ENCODE results near the gene TRAPPC2. TPM values are rescaled to one million over a fixed set of nuclear protein-coding genes. Genes with fewer than 3 reads are reported as not detected.
A peak's percentile ranks its signal among the peaks of the same experiment; 100 is the strongest.
"Not testable (repeated sequence)": the region's sequence is repeated elsewhere in the genome, so short reads cannot be mapped to it uniquely, and the experiment has no call there.

The TRAPPC2 gene
- total RNA-seq, 2 donors from 2014 or later: 27.5 to 32.0 TPM

GRCh38 chrX:13689741-13690211 is 44.6 kb downstream of the TRAPPC2 start:
- Mint-ChIP-seq H3K4me3 (peak overlapping the region; percentile 91), H3K4me1 (ENCODE audit: low read depth in 2 of 2) (peaks cover 43 to 56% of the 10 kb centered on the region in 2 donors), H3K36me3 (peaks cover 17% of the 10 kb centered on the region), H3K27me3 (peaks cover 0 to 12% of the 10 kb centered on the region in 2 donors), H3K27ac (peak overlapping the region; percentile 90 to 91), H3K9me3 (no peaks in the 10 kb centered on the region)
- no peak for ATAC-seq
- DNase-seq (ENCODE audit: low spot score): no peak

GRCh38 chrX:13688958-13689740 is 45.3 kb downstream of the TRAPPC2 start, which contains the start of gene RAB9A:
Gene RAB9A, plus strand, starts transcription at chrX:13689128. Its CDS starts 19,619 bp downstream, at chrX:13708747.
- Mint-ChIP-seq H3K9me3 (no peaks in the 10 kb centered on the region), H3K27ac (peak within 1 kb of the TSS; percentile 90 to 91), H3K27me3 (peaks cover 0 to 12% of the 10 kb centered on the region in 2 donors), H3K4me1 (ENCODE audit: low read depth in 2 of 2) (peaks cover 44 to 58% of the 10 kb centered on the region in 2 donors), H3K4me3 (peak within 1 kb of the TSS; percentile 91), H3K36me3 (peaks cover 17% of the 10 kb centered on the region)
- ATAC-seq: peak; percentile 89 to 95
- peak; percentile 90 for DNase-seq (ENCODE audit: low spot score)

GRCh38 chrX:13688384-13688957 is 45.9 kb downstream of the TRAPPC2 start:
- peaks cover 17% of the 10 kb centered on the region for H3K36me3 Mint-ChIP-seq
- no peaks in the 10 kb centered on the region for H3K9me3 Mint-ChIP-seq
- H3K4me3 Mint-ChIP-seq: peak overlapping the region; percentile 91
- H3K4me1 Mint-ChIP-seq (ENCODE audit: low read depth in 2 of 2): peaks cover 43 to 53% of the 10 kb centered on the region in 2 donors
- DNase-seq (ENCODE audit: low spot score) (no peak), ATAC-seq (peak; percentile 12 to 37)
- H3K27ac Mint-ChIP-seq: peak overlapping the region; percentile 90 to 91
- peaks cover 0 to 14% of the 10 kb centered on the region in 2 donors for H3K27me3 Mint-ChIP-seq

- peaks cover 7% of the 10 kb centered on the region for H3K36me3 Mint-ChIP-seq
- peaks cover 0 to 10% of the 10 kb centered on the region in 2 donors for H3K27me3 Mint-ChIP-seq
- peak overlapping the region; percentile 90 to 91 for H3K27ac Mint-ChIP-seq
- H3K4me3 Mint-ChIP-seq: peak overlapping the region; percentile 68
- H3K4me1 Mint-ChIP-seq (ENCODE audit: low read depth in 2 of 2): peaks cover 31 to 40% of the 10 kb centered on the region in 2 donors
- peak in 1 of 2 donors; percentile 9 for ATAC-seq
- H3K9me3 Mint-ChIP-seq: no peaks in the 10 kb centered on the region
- no peak for DNase-seq (ENCODE audit: low spot score)
Observed at GRCh38 chrX:13687203-13687602, 47.2 kb downstream of the TRAPPC2 start.

- no peaks in the 10 kb centered on the region for H3K9me3 Mint-ChIP-seq
- H3K4me3 Mint-ChIP-seq: peak overlapping the region; percentile 23
- peak overlapping the region; percentile 63 to 90 for H3K27ac Mint-ChIP-seq
- H3K4me1 Mint-ChIP-seq (ENCODE audit: low read depth in 2 of 2): peaks cover 23 to 26% of the 10 kb centered on the region in 2 donors
- H3K27me3 Mint-ChIP-seq: peaks cover 0 to 7% of the 10 kb centered on the region in 2 donors
- DNase-seq (ENCODE audit: low spot score) (no peak), ATAC-seq (no peak)
- peaks cover 2% of the 10 kb centered on the region for H3K36me3 Mint-ChIP-seq
Observed at GRCh38 chrX:13685126-13685763, 49.2 kb downstream of the TRAPPC2 start.

GRCh38 chrX:13684361-13684760 is 50.1 kb downstream of the TRAPPC2 start:
- Mint-ChIP-seq H3K4me3 (no peak overlapping the region), H3K4me1 (ENCODE audit: low read depth in 2 of 2) (peaks cover 24 to 28% of the 10 kb centered on the region in 2 donors), H3K27ac (peak overlapping the region in 1 of 2 donors; percentile 60), H3K27me3 (peaks cover 0 to 7% of the 10 kb centered on the region in 2 donors), H3K9me3 (no peaks in the 10 kb centered on the region), H3K36me3 (no peaks in the 10 kb centered on the region)
- DNase-seq (ENCODE audit: low spot score): no peak
- no peak for ATAC-seq

- DNase-seq (ENCODE audit: low spot score): no peak
- ATAC-seq: no peak
Observed at GRCh38 chrX:13681595-13681994, 52.8 kb downstream of the TRAPPC2 start.

GRCh38 chrX:13679700-13680099 is 54.7 kb downstream of the TRAPPC2 start:
- H3K4me1 Mint-ChIP-seq (ENCODE audit: low read depth in 2 of 2): peaks cover 8 to 12% of the 10 kb centered on the region in 2 donors
- ATAC-seq; H3K27me3 Mint-ChIP-seq; H3K36me3 Mint-ChIP-seq; H3K9me3 Mint-ChIP-seq; DNase-seq (ENCODE audit: low spot score): not testable (repeated sequence)
- peak overlapping the region in 1 of 2 donors; percentile 70 for H3K27ac Mint-ChIP-seq
- H3K4me3 Mint-ChIP-seq: peak overlapping the region; percentile 10

More at GRCh38 chrX:13681595-13681994, 52.8 kb downstream of the TRAPPC2 start:
- H3K36me3 Mint-ChIP-seq: no peaks in the 10 kb centered on the region
- peaks cover 0 to 2% of the 10 kb centered on the region in 2 donors for H3K27me3 Mint-ChIP-seq
- peaks cover 18 to 19% of the 10 kb centered on the region in 2 donors for H3K4me1 Mint-ChIP-seq (ENCODE audit: low read depth in 2 of 2)
- peak overlapping the region in 1 of 2 donors; percentile 32 for H3K27ac Mint-ChIP-seq
- H3K9me3 Mint-ChIP-seq: no peaks in the 10 kb centered on the region
- H3K4me3 Mint-ChIP-seq: no peak overlapping the region

- H3K9me3 Mint-ChIP-seq: no peaks in the 10 kb centered on the region
- H3K4me3 Mint-ChIP-seq: no peak overlapping the region
- DNase-seq (ENCODE audit: low spot score) (no peak), ATAC-seq (no peak)
- H3K4me1 Mint-ChIP-seq (ENCODE audit: low read depth in 2 of 2): peaks cover 7 to 12% of the 10 kb centered on the region in 2 donors
- no peaks in the 10 kb centered on the region for H3K27me3 Mint-ChIP-seq
- no peak overlapping the region for H3K27ac Mint-ChIP-seq
- H3K36me3 Mint-ChIP-seq: no peaks in the 10 kb centered on the region
Observed at GRCh38 chrX:13676885-13677284, 57.5 kb downstream of the TRAPPC2 start.

- peaks cover 5% of the 10 kb centered on the region for H3K36me3 Mint-ChIP-seq
- ATAC-seq: no peak
- peak overlapping the region in 1 of 2 donors; percentile 78 for H3K27ac Mint-ChIP-seq
Observed at GRCh38 chrX:13673016-13673415, 61.4 kb downstream of the TRAPPC2 start.

GRCh38 chrX:13670197-13670596 is 64.2 kb downstream of the TRAPPC2 start:
- no peaks in the 10 kb centered on the region for H3K27me3 Mint-ChIP-seq
- H3K9me3 Mint-ChIP-seq: no peaks in the 10 kb centered on the region
- ATAC-seq: peak in 1 of 2 donors; percentile 47
- H3K4me1 Mint-ChIP-seq (ENCODE audit: low read depth in 2 of 2): peaks cover 19 to 20% of the 10 kb centered on the region in 2 donors
- peak overlapping the region; percentile 93 to 98 for H3K27ac Mint-ChIP-seq
- peaks cover 5% of the 10 kb centered on the region for H3K36me3 Mint-ChIP-seq
- DNase-seq (ENCODE audit: low spot score): no peak
- H3K4me3 Mint-ChIP-seq: peak overlapping the region; percentile 77

More at GRCh38 chrX:13673016-13673415, 61.4 kb downstream of the TRAPPC2 start:
- H3K4me3 Mint-ChIP-seq: no peak overlapping the region
- H3K9me3 Mint-ChIP-seq: no peaks in the 10 kb centered on the region
- H3K4me1 Mint-ChIP-seq (ENCODE audit: low read depth in 2 of 2): peaks cover 19% of the 10 kb centered on the region in 2 donors
- no peak for DNase-seq (ENCODE audit: low spot score)
- no peaks in the 10 kb centered on the region for H3K27me3 Mint-ChIP-seq

GRCh38 chrX:13669755-13670154 is 64.7 kb downstream of the TRAPPC2 start:
- not testable (repeated sequence) for ATAC-seq; H3K36me3 Mint-ChIP-seq; DNase-seq (ENCODE audit: low spot score); H3K9me3 Mint-ChIP-seq; H3K27me3 Mint-ChIP-seq
- H3K27ac Mint-ChIP-seq: peak overlapping the region; percentile 93 to 98
- H3K4me3 Mint-ChIP-seq: peak overlapping the region; percentile 77
- peaks cover 23 to 24% of the 10 kb centered on the region in 2 donors for H3K4me1 Mint-ChIP-seq (ENCODE audit: low read depth in 2 of 2)

- Mint-ChIP-seq H3K9me3 (no peaks in the 10 kb centered on the region), H3K36me3 (peaks cover 5% of the 10 kb centered on the region), H3K4me3 (peak overlapping the region; percentile 77), H3K27me3 (peaks cover 0 to 2% of the 10 kb centered on the region in 2 donors), H3K27ac (peak overlapping the region; percentile 93 to 98), H3K4me1 (ENCODE audit: low read depth in 2 of 2) (peaks cover 24% of the 10 kb centered on the region in 2 donors)
- DNase-seq (ENCODE audit: low spot score): peak; percentile 78
- peak; percentile 92 to 94 for ATAC-seq
Observed at GRCh38 chrX:13669246-13669737, 65.1 kb downstream of the TRAPPC2 start.

Measured in natural killer cell treated with Interleukin-12 subunit alpha and Interleukin-12 subunit beta and Interleukin-15 and Interleukin-18, amount 100 ng/mL, for 72 hours (primary cell).